EH (cell line): ENCODE results near the gene PROM2.
A peak's percentile ranks its signal among the peaks of the same experiment; 100 is the strongest.

Experiments
- DNase-seq: peaks from one replicate; pipeline ENCODE4 v3.0.0-alpha.2; 2015; ENCODE audit warnings: low read depth

PROM2 gene

DNA sequence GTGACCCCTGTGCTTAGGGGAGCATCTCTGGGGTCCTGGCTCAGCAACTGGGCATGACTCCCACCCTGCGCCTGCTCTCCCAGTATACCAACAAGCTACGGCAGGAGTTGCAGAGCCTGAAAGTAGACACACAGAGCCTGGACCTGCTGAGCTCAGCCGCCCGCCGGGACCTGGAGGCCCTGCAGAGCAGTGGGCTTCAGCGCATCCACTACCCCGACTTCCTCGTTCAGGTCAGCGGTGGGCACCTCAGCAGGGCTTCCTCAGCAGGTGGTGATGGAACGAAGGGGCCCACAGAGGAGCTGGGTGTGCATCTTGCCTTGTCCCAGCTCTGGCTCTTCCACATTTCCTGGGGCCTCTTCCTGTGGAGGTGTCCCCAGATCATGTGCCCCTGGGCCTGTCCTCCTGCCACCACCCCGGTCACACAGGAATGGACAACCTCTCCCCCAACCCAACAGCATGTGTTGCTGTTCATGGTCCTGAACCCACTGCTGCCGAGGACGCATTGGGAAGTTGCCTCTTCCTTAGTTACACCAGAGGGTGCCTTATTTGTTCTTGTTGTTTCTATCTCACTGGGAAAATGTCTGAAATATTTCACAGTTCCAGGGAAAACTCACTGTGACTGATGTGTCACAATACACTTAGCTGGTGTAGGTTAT is 10.8 kb downstream of the PROM2 start:
- no peak for DNase-seq

DNA sequence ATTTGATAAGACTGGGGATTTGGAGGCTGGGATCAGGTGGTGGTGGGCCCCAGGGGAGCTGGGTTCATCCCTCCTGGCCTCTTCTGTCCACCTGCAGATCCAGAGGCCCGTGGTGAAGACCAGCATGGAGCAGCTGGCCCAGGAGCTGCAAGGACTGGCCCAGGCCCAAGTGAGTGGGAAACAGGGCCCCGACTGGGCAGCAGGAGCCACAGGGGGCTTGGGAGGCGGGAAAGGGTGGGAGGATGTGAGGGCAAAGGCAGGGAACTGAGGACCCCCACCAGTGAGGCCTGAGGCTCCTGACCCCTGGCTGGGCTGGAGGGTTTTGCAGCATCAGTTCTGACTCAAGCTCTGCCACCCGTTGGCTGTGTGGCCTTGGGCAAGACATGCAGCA is 11.3 kb downstream of the PROM2 start:
- DNase-seq: no peak

DNA sequence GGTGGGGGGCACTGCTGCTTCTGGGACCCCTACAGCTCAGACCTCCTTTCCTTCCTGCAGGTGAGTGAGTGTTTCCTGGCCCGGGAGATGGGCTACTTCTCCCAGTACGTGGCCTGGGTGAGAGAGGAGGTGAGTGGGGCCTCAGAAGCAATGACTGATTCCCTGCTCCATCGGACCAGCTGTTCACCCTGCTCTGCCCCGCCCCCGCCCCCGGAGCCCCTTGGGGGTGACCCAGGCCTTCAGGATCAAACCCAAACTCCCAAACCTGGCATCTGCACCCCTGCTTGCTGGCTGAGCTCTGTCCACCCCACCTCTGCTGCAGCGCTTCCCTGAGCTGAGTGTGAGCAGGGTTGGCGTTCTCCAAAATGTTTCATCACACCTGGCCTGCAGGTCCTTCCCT is 13.1 kb downstream of the PROM2 start:
- no peak for DNase-seq

DNA sequence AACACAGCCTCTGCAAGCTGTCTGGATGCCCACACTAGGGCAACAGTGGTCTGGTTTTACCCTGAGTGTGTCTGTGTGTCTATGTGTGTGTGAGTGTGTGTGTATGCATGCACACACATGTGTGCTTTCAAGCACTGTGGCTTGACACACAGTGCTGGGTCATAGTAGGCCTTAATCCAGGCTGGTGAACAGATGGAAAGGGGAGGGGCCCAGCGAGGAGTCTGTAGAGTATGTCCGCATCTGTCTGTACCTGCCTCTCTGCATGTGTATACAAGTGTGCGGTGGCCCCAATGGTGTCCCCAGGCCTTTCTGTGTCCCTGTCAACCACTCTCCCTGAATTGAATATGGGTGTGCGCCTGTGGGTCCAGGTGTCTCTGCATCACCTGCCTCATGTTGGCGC is 13.6 kb downstream of the PROM2 start:
- no peak for DNase-seq

DNA sequence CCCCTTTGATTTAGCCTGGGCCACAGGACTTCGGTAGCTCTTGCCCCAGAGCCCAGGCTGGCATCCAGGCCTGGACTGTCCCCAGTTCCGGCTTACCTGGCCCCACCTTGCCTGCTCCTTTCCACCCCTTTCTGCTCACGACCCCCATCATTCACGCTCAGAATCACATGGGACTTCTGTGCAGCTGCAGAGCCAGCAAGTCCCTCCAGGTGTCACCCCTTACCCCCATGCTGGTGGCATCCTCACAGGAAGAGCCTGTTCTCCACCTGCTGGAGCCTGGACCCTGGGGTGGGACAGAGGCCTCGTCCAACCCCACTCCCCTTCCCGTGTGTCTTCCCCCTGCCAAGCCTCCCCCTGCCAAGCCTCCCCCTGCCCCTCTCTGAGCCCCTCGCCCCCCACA is 15.0 kb downstream of the PROM2 start:
- DNase-seq: no peak

DNA sequence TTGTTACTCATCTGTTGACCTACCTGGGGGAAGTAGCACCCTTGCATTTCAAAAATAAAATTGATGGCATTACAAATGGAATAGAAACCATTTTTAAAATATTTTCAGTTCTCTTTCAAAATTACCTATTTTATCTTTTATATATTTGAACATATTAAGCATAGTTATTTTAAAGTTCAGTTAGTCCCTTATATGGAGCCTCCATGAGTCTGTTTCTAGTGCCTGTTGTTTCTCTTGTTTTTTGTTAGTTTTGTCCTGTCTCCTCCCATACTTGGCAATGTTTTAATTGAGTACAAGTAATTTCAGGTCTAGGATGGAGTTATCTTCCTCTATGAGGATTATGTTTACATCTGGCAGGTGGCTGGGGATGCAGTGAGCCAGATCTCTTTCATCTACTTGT is 17.0 kb downstream of the PROM2 start:
- DNase-seq: no peak

DNA sequence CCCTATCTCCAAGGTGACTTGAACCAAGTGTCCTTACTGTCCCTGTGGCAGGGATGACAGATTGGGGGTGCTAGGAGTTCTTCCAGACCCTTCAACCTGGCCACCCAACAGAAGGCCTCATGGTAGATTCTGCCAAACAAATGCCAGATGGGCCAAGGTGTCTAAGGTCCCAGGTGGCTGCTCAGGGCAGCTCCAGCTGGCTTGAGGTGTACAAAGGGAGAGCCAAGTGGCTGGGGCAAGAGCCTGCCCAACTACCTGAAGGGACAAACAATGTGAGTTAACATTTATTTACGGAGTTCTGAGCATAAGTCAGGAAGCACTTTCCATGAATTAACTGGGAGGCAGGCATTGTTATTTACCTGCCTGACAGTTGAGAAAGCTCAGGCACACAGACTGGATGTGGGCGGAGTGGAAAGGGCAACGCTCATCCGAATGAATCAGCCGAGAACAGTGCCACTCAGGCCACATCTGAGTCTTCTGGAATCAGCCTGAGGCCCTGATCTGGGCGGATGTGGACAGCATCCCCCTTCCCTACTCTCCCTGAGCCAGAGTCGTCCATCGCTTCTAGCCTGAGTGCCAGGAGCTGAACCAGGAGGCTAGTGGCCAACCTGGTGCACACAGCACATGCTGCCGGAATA is 18.5 kb downstream of the PROM2 start:
- peak; percentile 41 for DNase-seq

DNA sequence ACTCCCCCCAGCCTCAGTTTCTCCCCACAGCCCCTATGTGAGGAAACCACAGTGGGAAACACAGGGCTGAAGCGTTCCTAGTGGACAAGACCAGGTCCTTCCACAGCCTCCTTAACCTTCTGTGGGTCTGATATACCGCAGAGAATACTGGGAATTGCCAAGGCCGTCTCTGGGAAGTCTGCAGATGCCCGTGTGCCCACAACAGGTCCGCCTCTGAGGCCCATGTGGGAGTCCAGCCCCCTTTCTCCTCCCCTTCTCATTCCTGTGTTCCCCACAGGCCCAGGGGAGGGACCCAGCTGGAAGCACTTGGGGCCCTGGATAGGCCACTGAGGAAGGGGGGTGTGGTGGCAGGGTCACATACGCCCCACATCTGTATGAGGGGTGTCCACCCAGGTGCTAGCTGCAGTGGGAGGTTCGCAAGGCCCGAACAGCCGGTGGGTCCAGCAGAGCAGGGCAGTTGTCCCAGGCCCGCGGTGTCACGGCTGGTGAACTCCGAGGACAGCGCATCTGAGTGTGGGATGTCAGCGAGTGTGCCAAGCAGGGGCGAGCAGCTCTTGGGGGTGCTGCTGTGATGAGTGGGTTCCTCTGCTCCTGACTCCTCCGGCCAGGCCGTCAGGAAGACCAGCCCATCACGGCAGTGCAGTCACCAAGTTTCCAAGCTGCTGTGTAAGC is 20.5 kb downstream of the PROM2 start:
- no peak for DNase-seq

DNA sequence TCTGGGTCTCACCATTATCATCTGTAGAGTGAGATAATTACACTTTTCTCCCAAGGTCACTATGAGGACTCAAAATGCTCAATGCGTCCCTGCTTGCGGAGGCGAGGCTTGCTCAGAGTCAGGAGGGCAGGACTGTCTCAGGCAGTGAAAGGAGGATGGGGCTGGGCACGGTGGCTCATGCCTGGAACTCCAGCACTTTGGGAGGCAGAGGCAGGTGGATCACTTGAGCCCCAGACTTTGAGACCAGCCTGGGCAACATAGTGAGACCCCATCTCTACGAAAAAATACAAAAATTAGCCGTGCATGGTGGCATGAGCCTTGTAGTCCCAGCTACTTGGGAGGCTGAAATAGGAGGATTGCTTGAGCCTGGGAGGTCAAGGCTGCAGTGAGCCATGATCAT is 21.1 kb downstream of the PROM2 start:
- no peak for DNase-seq

DNA sequence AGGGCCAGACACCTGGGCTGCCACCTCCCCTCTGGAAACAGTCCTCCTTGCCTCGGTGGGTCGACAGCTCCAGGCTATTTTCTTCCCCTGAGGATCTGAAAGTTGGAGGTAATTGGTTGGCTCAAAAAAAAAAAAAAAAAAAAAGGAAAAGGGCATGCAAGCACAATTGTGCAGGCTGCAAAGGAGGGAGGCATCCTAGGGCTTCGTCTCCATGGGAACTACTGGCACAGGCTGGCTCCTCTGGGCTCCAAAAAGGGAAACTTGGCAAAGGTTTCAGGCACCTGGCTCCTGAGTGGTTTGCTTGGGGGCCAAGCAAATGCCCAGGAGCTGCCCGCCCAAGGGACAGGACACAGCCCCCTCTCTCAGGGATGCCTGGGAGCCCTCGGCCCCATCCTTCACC is 21.8 kb downstream of the PROM2 start:
- no peak for DNase-seq

DNA sequence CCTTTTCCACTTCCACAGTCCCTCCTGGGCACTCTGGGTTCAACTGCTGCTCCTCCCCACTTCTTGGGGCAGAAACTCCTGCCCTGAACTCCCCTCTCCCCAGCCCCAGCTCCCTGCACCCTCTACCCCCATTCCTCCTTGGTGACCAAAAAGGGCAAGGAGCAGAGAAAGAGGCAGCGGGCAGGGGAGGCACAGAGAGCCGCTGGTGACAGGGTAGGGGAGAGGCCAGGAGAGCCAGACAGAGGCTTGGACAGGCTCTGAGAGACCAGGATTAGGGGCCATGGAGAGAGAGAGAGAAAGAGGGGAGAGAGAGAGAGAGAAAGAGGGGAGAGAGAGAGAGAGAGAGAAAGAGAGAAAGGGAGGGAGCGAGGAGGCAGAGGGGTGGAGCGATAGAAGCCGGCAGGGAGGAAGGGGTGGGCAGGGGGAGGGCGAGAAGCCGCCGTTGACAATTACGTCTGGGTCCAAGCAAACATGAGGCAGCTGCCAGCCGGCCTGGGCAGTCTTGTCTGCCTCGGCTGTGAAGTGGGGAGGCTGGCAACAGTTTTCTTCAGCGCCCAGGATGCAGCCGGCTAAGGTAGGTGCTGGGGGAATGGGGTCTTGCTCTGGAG is 22.7 kb downstream of the PROM2 start, which contains the start of gene KCNIP3:
Gene KCNIP3 (plus strand): TSS at position 468 of the 608 bp plus-strand sequence. CDS start 92 bp downstream, at position 560.
- DNase-seq: no peak

DNA sequence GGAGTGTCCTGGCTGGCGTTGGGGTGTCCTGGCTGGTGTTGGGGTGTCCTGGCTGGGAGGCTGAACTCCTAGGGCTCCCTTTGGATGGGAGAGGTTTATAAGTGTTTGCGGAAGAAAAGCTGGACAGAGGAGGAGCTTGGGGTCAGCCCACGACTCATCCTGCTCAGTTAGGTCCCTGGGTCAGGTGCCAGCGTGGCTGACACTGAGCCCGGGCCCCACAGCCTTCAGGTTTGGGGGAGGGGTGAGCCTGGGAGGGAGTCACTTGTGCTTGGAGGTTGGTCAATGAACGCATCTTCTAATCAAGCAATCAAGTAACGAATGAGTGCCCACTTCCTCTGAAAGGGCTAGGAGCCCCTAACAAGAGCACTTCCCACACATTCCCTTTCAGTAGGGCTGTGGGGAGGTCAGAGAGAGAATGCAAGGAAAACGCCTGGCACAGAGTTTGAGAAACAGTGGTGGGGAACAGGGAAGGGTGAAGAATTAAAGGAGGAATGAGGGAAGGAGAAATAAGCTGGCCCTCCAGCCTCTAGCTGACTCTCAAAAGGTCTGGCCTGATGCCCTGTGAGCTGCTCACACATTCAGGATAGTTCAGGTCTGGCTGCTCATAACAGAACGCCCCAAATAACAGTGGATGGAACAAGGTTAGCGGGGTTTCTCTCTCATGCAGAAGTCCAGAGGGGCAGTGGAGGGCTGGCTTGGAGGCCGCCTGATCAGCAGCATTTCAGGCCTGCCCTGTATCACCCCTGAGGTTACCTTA is 23.6 kb downstream of the PROM2 start:
- no peak for DNase-seq

DNA sequence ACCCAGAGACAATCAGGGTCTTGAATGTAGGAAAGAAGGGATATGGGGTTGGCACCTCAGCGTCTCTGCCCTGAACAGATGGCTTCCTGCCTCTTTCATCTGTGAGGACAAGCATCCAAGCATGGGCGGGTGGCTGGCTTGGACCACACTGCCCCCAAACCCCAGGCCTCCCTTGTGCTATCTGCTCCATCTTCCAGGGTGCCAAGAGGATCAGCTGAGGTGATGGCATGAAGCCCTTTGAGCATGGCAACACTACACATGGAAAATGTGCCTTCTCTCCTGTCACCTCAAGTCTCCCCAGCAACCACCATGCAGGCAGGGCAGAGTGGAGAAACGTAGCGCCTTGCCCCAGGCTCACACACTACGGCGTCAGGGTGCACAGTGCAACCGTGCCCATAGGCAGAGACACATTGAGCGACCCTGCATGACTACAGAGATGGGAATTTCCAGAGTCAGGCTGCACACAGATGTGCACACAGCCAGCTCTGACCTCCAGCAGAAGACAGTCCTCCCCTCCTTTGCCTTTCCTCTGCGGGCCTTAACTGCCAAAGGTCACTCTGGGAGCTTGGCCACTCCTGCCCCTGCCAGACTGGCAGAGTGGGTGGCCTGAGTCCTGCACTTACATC is 24.4 kb downstream of the PROM2 start:
- DNase-seq: peak; percentile 18

DNA sequence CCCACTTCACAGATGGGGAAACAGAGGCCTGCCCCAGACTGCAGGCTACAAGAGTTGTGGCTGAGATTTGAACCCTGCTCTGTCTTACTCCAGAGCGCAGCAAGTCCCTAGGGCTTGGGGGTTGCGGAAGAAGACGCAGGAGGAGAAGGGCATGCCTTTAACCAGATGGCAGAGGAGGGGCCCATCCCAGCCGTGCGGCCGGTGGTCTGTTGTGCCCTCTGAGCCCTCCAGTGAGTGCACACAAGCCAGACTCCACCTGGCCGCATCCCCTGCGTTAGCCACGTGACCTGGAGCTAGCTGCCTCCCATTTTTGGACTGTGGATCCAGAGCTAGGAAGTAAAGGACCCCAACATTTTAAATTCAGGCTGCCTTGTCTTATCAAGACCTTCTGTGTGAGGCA is 25.7 kb downstream of the PROM2 start:
- DNase-seq: no peak

DNA sequence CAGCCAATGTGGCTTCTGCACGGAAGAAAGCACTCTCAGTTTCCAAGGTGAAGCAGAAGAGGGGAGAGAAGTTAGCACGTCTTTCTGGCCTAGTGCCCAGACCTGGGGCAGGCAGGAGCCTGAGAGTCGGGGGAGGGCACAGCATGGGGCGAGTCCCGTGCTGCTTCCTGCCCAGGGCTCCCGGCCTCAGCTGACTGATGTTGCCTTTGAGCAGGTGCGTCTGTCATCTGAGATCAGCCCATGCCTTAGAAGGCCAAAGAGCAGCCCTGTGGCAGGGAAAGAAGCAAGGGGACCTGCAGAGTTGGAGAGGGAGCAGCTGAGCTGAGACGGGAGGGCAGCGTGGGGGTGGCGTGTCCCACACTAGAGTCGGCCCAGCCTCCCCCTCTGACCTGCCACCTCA is 26.2 kb downstream of the PROM2 start:
- no peak for DNase-seq

DNA sequence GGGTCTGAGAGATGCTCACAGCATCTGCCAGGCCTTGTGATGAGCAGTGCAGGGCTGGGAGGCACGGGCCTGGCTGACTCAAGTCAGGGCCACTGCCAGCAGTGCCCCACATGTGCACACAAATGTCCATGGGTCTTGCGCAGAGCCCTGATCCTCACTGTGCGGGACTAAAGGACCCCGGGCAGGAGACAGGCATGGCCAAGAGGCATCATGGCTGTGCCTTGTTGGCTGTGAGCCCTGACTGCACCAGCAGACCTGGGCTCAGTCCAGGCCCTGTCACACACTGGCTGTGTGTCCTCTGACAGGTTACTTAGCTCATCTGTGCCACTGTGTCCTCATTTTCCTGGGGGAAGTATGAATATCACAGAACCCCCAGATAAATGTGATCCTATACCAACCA is 26.9 kb downstream of the PROM2 start:
- DNase-seq: no peak

DNA sequence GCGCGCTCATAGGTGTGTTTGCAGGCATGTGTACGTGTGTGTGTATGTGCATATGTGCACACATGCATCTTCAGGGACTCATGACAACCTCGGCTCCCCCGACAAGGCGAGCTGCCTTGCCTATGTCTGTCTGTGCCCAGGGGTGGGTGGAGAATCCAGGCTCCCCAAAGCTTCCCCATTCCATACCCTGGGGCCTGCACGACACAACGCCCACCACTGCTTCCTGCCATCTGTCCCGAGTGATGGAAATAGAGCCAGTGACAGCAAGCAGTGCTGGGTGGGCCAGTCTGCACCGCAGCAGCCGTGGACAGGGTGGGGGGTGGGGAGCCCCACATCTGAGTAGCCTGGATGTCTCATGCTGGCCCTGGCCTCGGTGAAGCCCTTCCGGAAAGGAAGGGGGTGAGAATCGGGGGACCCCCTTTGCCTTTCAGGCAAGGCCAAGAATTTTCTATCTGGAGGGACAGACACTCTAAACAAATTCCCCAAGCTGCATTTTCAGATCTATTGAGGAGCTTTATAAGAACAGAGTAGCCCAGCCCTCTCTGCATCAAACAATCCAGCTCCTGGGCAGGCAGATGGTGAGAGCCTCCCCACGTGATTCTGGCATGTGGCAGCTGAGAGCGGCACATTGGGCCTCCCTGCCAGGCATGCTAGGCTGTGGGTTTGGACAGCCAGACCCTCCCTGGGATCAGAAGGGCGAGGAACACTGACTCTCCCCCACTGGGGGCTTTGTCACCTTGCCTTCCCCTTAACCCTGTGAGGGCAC is 27.8 kb downstream of the PROM2 start:
- DNase-seq: no peak

DNA sequence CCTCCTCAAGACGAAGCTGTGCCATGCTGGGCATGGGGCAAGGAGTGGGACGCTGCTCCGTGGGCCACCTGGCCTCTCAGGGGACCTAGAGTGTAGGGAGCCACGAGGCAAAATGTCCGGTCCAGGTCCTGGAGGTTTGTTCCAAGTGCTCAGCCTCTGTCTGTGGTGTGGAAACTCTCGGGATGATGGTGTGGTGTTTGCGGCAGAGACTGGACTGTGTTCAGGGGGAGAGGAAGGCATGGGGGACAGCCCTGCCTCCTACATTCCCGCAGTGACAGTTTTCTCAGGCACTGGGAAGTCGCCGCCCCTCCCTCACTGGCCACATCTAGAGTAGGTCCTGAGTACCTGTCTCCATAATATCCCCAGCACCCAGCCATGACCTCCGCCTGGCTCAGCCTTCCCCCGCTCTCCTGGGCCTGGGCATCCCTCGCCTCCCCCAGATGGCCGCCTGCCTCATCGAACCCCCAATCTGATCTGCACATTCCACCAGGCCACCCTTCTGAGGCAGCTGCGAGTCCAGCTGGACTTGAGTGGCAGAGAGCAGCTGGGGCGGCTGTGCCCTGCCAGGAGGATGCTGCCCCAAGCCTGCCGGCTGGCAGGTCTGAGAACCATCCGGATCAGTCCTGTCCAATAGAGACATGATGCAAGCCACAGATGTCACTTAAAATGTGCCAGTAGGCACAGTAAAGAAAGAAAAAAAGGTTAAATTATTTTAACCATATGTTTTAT is 29.1 kb downstream of the PROM2 start:
- DNase-seq: no peak

DNA sequence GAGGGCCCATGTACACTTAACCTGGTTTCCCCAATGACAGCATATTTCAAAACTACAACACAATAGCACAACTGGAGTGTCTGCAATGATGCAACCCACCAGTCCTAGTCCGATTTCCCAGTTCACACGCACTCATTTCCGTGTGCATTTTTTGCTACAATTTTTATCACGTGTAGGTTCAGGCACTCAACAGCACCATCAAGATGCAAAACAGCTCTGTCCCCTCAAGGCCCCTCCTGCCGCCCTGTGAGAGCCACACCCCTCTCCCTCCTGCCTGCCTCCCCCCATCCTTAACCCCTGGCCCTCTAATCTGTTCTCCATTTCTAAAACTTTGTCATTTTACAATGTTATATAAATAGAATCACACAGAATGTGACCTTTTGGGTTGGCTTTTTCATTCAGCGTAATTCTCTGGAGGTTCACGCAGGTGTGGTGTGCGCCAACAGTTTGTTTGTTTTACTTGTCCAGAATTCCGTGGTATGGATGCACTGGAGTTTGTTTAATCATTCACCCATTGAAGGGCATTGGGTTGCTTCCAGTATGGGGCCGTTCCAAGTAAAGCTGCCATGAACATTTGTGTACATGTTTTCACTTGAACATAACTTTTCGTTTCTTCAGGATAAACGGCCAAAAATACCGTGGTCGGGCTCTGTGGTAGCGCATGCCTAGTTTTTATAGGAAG is 31.3 kb downstream of the PROM2 start:
- DNase-seq: no peak
